ENCODE measurements around the gene OR51L1. TPM values are rescaled to one million over a fixed set of nuclear protein-coding genes. Genes with fewer than 3 reads are reported as not detected.

Gene OR51L1
- total and polyA plus RNA-seq, 2 of the 13 experiments (the other 11 are each of a cell fraction or from before 2014, with no cell fraction given) = not detected

DNA sequence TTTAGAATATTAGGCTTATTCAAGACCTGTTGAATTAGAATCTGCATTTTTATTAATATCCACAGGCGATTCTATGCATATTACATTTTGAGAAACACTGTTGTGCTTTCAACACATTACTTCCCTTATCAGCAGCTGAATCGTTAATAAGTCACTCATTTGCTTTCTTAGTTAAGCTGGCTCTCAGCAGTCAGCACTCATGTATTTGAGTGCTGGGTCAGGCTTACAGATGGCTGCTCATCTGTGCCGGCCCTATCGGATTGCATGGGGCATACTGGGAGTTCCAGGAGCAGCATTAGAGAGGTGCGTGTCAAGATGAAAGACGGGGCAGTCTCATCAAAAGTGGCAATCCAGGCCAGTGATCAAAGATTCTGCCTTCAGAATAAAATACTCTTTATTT, 10.8 kb upstream of the OR51L1 start:
- no TSS peak for BruUV-seq (replicated peaks)
- FAIRE-seq (no peak), DNase-seq (ENCODE audit: low spot score) (no peak), ATAC-seq (no peak)
- ChIA-PET CTCF (ENCODE audit: low intra/inter-chr PET ratio, low total read pairs) (no interaction called here), POLR2A (no interaction called here)
- in situ Hi-C loops (cut with HindIII; ENCODE audit: extremely low pct_ligation_motif_present, low pct_unique_long_range_greater_than_20kb) (no loop called here), intact Hi-C loops (cut with micrococcal nuclease; ENCODE audit: unreplicated experiment) (no loop called here)
- WGBS (ENCODE audit: low lambda C conversion rate) = 2% methylated on average over 6 of the region's 6 CpGs
- Histone ChIP-seq H3K79me2 (ENCODE audit: insufficient read depth, low read length) (no peaks in the 10 kb centered on the region), H4K20me1 (ENCODE audit: insufficient read depth, low read length) (no peaks in the 10 kb centered on the region), H3K9me3 (ENCODE audit: low read length) (no peaks in the 10 kb centered on the region), H3K4me1 (ENCODE audit: insufficient read depth, low read length) (no peaks in the 10 kb centered on the region), H3K9ac (ENCODE audit: insufficient read depth, low read depth, low read length) (no peak overlapping the region), H3K36me3 (replicated peaks in 1 of 2; ENCODE audit: control insufficient read depth in 1 of 2, insufficient read depth in 2 of 2, low read length in 2 of 2) (no peaks in the 10 kb centered on the region), H3K27ac (ENCODE audit: extremely low read length, insufficient read depth, low read length) (no peak overlapping the region), H3K4me2 (ENCODE audit: low read depth, low read length) (no peak overlapping the region), H3K4me3 (replicated peaks in 1 of 3; ENCODE audit: insufficient read depth in 1 of 3, low read depth in 2 of 3, low read length in 3 of 3) (no peak overlapping the region), H3K27me3 (ENCODE audit: control insufficient read depth in 1 of 2, insufficient read depth in 2 of 2, low read length in 2 of 2) (no peaks in the 10 kb centered on the region), H2AFZ (ENCODE audit: low read length) (no peak overlapping the region)
- TF ChIP-seq, protein P1, sequence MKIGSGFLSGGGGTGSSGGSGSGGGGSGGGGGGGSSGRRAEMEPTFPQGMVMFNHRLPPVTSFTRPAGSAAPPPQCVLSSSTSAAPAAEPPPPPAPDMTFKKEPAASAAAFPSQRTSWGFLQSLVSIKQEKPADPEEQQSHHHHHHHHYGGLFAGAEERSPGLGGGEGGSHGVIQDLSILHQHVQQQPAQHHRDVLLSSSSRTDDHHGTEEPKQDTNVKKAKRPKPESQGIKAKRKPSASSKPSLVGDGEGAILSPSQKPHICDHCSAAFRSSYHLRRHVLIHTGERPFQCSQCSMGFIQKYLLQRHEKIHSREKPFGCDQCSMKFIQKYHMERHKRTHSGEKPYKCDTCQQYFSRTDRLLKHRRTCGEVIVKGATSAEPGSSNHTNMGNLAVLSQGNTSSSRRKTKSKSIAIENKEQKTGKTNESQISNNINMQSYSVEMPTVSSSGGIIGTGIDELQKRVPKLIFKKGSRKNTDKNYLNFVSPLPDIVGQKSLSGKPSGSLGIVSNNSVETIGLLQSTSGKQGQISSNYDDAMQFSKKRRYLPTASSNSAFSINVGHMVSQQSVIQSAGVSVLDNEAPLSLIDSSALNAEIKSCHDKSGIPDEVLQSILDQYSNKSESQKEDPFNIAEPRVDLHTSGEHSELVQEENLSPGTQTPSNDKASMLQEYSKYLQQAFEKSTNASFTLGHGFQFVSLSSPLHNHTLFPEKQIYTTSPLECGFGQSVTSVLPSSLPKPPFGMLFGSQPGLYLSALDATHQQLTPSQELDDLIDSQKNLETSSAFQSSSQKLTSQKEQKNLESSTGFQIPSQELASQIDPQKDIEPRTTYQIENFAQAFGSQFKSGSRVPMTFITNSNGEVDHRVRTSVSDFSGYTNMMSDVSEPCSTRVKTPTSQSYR (CRISPR knock-in tag; IDR thresholded peaks at IDR 0.05; ENCODE audit: borderline replicate concordance) = no peak
- TF ChIP-seq YEATS2 (CRISPR knock-in tag; IDR thresholded peaks at IDR 0.05; ENCODE audit: borderline replicate concordance) (no peak), FOXP1 (IDR thresholded peaks at IDR 0.05) (no peak), FOXP1 (CRISPR knock-in tag; IDR thresholded peaks at IDR 0.05) (no peak), ZNF124 (CRISPR knock-in tag; IDR thresholded peaks at IDR 0.05) (no peak), JUN (CRISPR knock-in tag; IDR thresholded peaks at IDR 0.05) (no peak), ZNF709 (CRISPR knock-in tag; IDR thresholded peaks at IDR 0.05) (no peak), PAWR (CRISPR knock-in tag; IDR thresholded peaks at IDR 0.05; ENCODE audit: borderline replicate concordance) (no peak), MBD4 (IDR thresholded peaks at IDR 0.05; ENCODE audit: borderline replicate concordance, low read length) (no peak), RARG (CRISPR knock-in tag; IDR thresholded peaks at IDR 0.05; ENCODE audit: low read depth) (no peak)
- TF ChIP-seq, protein P2, sequence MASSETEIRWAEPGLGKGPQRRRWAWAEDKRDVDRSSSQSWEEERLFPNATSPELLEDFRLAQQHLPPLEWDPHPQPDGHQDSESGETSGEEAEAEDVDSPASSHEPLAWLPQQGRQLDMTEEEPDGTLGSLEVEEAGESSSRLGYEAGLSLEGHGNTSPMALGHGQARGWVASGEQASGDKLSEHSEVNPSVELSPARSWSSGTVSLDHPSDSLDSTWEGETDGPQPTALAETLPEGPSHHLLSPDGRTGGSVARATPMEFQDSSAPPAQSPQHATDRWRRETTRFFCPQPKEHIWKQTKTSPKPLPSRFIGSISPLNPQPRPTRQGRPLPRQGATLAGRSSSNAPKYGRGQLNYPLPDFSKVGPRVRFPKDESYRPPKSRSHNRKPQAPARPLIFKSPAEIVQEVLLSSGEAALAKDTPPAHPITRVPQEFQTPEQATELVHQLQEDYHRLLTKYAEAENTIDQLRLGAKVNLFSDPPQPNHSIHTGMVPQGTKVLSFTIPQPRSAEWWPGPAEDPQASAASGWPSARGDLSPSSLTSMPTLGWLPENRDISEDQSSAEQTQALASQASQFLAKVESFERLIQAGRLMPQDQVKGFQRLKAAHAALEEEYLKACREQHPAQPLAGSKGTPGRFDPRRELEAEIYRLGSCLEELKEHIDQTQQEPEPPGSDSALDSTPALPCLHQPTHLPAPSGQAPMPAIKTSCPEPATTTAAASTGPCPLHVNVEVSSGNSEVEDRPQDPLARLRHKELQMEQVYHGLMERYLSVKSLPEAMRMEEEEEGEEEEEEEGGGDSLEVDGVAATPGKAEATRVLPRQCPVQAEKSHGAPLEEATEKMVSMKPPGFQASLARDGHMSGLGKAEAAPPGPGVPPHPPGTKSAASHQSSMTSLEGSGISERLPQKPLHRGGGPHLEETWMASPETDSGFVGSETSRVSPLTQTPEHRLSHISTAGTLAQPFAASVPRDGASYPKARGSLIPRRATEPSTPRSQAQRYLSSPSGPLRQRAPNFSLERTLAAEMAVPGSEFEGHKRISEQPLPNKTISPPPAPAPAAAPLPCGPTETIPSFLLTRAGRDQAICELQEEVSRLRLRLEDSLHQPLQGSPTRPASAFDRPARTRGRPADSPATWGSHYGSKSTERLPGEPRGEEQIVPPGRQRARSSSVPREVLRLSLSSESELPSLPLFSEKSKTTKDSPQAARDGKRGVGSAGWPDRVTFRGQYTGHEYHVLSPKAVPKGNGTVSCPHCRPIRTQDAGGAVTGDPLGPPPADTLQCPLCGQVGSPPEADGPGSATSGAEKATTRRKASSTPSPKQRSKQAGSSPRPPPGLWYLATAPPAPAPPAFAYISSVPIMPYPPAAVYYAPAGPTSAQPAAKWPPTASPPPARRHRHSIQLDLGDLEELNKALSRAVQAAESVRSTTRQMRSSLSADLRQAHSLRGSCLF (CRISPR knock-in tag; IDR thresholded peaks at IDR 0.05; ENCODE audit: borderline replicate concordance) = no peak
- TF ChIP-seq, protein P3, sequence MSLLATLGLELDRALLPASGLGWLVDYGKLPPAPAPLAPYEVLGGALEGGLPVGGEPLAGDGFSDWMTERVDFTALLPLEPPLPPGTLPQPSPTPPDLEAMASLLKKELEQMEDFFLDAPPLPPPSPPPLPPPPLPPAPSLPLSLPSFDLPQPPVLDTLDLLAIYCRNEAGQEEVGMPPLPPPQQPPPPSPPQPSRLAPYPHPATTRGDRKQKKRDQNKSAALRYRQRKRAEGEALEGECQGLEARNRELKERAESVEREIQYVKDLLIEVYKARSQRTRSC (CRISPR knock-in tag; IDR thresholded peaks at IDR 0.05; ENCODE audit: low read depth) = no peak
